K562 (cell line): ENCODE measurements around the gene SLC3A2. TPM values are rescaled to one million over a fixed set of nuclear protein-coding genes. Genes with fewer than 3 reads are reported as not detected.

Experiments used
- ATAC-seq: fragments of 200-7000 bp; cut with Tn5 transposase; 3 replicates; pipeline ENCODE4 v1.9.1; 2020; ENCODE audit warnings: moderate library complexity
- BruUV-seq: library from RNA; stranded (reverse); fragments of 400-500 nt; replicated peaks from 2 replicates; lab custom pipeline; 2021; lab: Mats Ljungman, UMichigan
- CTCF ChIA-PET: fragments of 300-600 bp; formaldehyde crosslinking; extraction: SDS; loops from one replicate; lab custom pipeline; 2021; ENCODE audit warnings: low intra/inter-chr PET ratio; lab: Yijun Ruan, JAX
- POLR2A ChIA-PET: fragments of 300-600, 350-650 bp; sonication (Branson Sonifier 250); formaldehyde crosslinking; extraction: SDS; loops from one replicate; lab custom pipeline; 2021; ENCODE audit warnings: antibody characterized with exemption, inconsistent platforms; lab: Yijun Ruan, JAX
- DNase-seq, 4 experiments: peaks; one replicate each; pipeline versions ENCODE4 v3.0.0 to v3.0.0-alpha.2; 2011 to 2018; ENCODE audit warnings: low spot score in 3 of 4, mixed read lengths in 3 of 4; ENCODE audit errors: extremely low read depth in 1 of 4
- FAIRE-seq: peaks from 2 replicates; lab custom pipeline; 2011; peaks lifted over from hg19 to GRCh38; lab: Jason Lieb, UNC
- H2AFZ ChIP-seq: 2 replicates; pipeline ENCODE4 v1.6.0; 2011; ENCODE audit warnings: low read depth, low read length, control low read depth, inconsistent platforms
- H3K27ac ChIP-seq: fragments of 200-600 bp; 3 replicates; pipeline ENCODE4 v1.8.0; 2011; ENCODE audit warnings: low read depth, mild to moderate bottlenecking, control low read depth, inconsistent platforms, low read length, moderate library complexity, mixed read lengths; ENCODE audit errors: extremely low read depth
- H3K27me3 ChIP-seq, 2 experiments: fragments of 300-600 bp in 1 of 2; 2 replicates in 1 of 2; 3 replicates in 1 of 2; pipeline versions ENCODE4 v1.6.0 to v1.8.0; 2011; ENCODE audit warnings: inconsistent platforms in 2 of 2, low read length in 2 of 2, mild to moderate bottlenecking in 1 of 2, mixed read lengths in 1 of 2, moderate library complexity in 1 of 2; ENCODE audit not compliant: control insufficient read depth in 2 of 2, insufficient read depth in 2 of 2
- H3K36me3 ChIP-seq: fragments of 300-600 bp; 3 replicates; pipeline ENCODE4 v1.8.0; 2011; ENCODE audit warnings: mild to moderate bottlenecking, low read length, inconsistent platforms; ENCODE audit not compliant: control insufficient read depth, insufficient read depth
- H3K4me1 ChIP-seq, 2 experiments: fragments of 200-600 bp in 1 of 2; replicated peaks in 1 of 2; 2 replicates in 1 of 2; 3 replicates in 1 of 2; pipeline versions ENCODE4 v1.5.1 to v1.8.0; 2011; ENCODE audit warnings: inconsistent platforms in 2 of 2, low read length in 2 of 2, mild to moderate bottlenecking in 1 of 2, mixed read lengths in 1 of 2, moderate library complexity in 1 of 2; ENCODE audit not compliant: control insufficient read depth in 2 of 2, insufficient read depth in 2 of 2
- H3K4me2 ChIP-seq: 2 replicates; pipeline ENCODE4 v1.6.1; 2011; ENCODE audit warnings: low read length, control low read depth, inconsistent platforms, mixed read lengths; ENCODE audit not compliant: insufficient read depth
- H3K4me3 ChIP-seq: fragments of 200-600 bp; sonication (generic), shearing (Covaris generic); 2 replicates; pipeline ENCODE4 v1.5.1; 2016; ENCODE audit warnings: control low read depth, inconsistent platforms
- H3K79me2 ChIP-seq: fragments of 200-600 bp; 3 replicates; pipeline ENCODE4 v1.8.0; 2011; ENCODE audit warnings: low read length, inconsistent platforms; ENCODE audit not compliant: control insufficient read depth, insufficient read depth
- H3K9ac ChIP-seq, 2 experiments: 2 replicates each; pipeline versions ENCODE4 v1.6.0 to v1.6.1; 2011; ENCODE audit warnings: low read depth in 2 of 2, low read length in 2 of 2, control low read depth in 1 of 2, inconsistent platforms in 1 of 2, mild to moderate bottlenecking in 1 of 2, mixed read lengths in 1 of 2; ENCODE audit not compliant: insufficient read depth in 1 of 2
- H3K9me1 ChIP-seq: one replicate; pipeline ENCODE4 v1.6.0; 2011; ENCODE audit warnings: inconsistent platforms, mild to moderate bottlenecking, low read length, moderate library complexity; ENCODE audit not compliant: control insufficient read depth, insufficient read depth
- H3K9me3 ChIP-seq: replicated peaks from 2 replicates; pipeline ENCODE4 v1.5.1; 2011; ENCODE audit warnings: low read depth, low read length, inconsistent platforms; ENCODE audit not compliant: control insufficient read depth, insufficient read depth
- H4K20me1 ChIP-seq: replicated peaks from 2 replicates; pipeline ENCODE4 v1.6.1; 2011; ENCODE audit warnings: low read length, inconsistent platforms, mixed read lengths; ENCODE audit not compliant: control insufficient read depth, insufficient read depth
- CBFA2T2 ChIP-seq: fragments of 450-650 bp; conservative IDR thresholded peaks from 2 replicates; pipeline ENCODE4 v1.6.1; 2017; ENCODE audit warnings: mild to moderate bottlenecking
- POLR2H ChIP-seq: IDR thresholded peaks from 2 replicates; pipeline ENCODE4 v1.6.1; 2016; ENCODE audit warnings: missing genetic modification characterization, low read depth, mild to moderate bottlenecking, control low read depth, missing compliant biosample characterization, moderate library complexity
- SMAD2 ChIP-seq: fragments of 150-350 bp; IDR thresholded peaks from 2 replicates; pipeline ENCODE4 v1.6.1; 2014; ENCODE audit warnings: low read depth, mild to moderate bottlenecking, low read length
- STAT5A ChIP-seq: IDR thresholded peaks from 2 replicates; pipeline ENCODE4 v1.6.1; 2012; ENCODE audit warnings: low read length, inconsistent platforms, borderline replicate concordance
- TEAD4 ChIP-seq, 2 experiments: sonication (generic) in 1 of 2; formaldehyde crosslinking in 1 of 2; IDR thresholded peaks; 2 replicates each; pipeline versions ENCODE4 v1.6.1 to v1.8.0; 2012 to 2022; ENCODE audit warnings: borderline replicate concordance in 1 of 2, inconsistent platforms in 1 of 2, low read length in 1 of 2, mild to moderate bottlenecking in 1 of 2, missing genetic modification reagents in 1 of 2
- ZBTB2 ChIP-seq: fragments of 450-650 bp; IDR thresholded peaks from 2 replicates; pipeline ENCODE4 v1.6.1; 2016; ENCODE audit warnings: antibody characterized with exemption
- ZBTB33 ChIP-seq: sonication (generic); formaldehyde crosslinking; IDR thresholded peaks from 2 replicates; pipeline ENCODE4 v1.8.1; 2023; ENCODE audit warnings: mild to moderate bottlenecking, missing genetic modification reagents
- ZC3H4 ChIP-seq: sonication (generic); formaldehyde crosslinking; IDR thresholded peaks from 2 replicates; pipeline ENCODE4 v1.9.0; 2021; ENCODE audit warnings: missing genetic modification reagents, borderline replicate concordance
- ZNF280A ChIP-seq: fragments of 450-650 bp; IDR thresholded peaks from 2 replicates; pipeline ENCODE4 v1.6.1; 2018; ENCODE audit warnings: mild to moderate bottlenecking, low read depth; ENCODE audit not compliant: partially characterized antibody
- ZNF696 ChIP-seq: fragments of 250-450 bp; sonication (Bioruptor Pico); conservative IDR thresholded peaks from 2 replicates; pipeline ENCODE4 v1.4.0; 2020; ENCODE audit warnings: mild to moderate bottlenecking, moderate library complexity
- WGBS: fragments of 100-300 bp; shearing (Covaris generic); methylation state at CpG from one replicate; pipeline ENCODE4 v1.1.6; 2016; ENCODE audit warnings: low coverage, mixed read lengths; ENCODE audit not compliant: insufficient coverage; ENCODE audit errors: missing lambda C conversion rate; 5-methylcytosine and 5-hydroxymethylcytosine counted together
- in situ Hi-C: fragments of 300-500 bp; cut with MboI; formaldehyde crosslinking; loops from 4 replicates; pipeline ENCODE4 v1.15.0; 2018; ENCODE audit warnings: inconsistent platforms, mixed read lengths
- intact Hi-C: fragments of 100-400 bp; cut with micrococcal nuclease; formaldehyde crosslinking; loops from 2 replicates; pipeline ENCODE4 v1.14.2; 2022
- polyA plus RNA-seq, 8 experiments: library from polyadenylated mRNA; depleted of rRNA in 4 of 8; stranded (reverse) in 5 of 8; unstranded in 3 of 8; fragments of >200 nt; fragmentation: Nextera tagmentation in 2 of 8; fragmentation: Illumina TruSeq in 1 of 8; extraction: Ambion mirVana in 2 of 8; extraction: Trizol in 1 of 8; gene quantifications; 2 replicates each; pipeline versions ENCODE4 v1.2.1 to v1.2.3, GENCODE V29; 2011 to 2014; ENCODE audit warnings: inconsistent platforms in 1 of 8, missing spikeins in 1 of 8
- total RNA-seq, 7 experiments: library from RNA; depleted of rRNA in 6 of 7; stranded (reverse); fragments of >200 nt in 6 of 7; fragmentation: Illumina TruSeq in 2 of 7; extraction: Trizol in 2 of 7; gene quantifications; 2 replicates each; pipeline versions ENCODE4 v1.2.1 to v1.2.3, GENCODE V29; 2011 to 2021; ENCODE audit warnings: low replicate concordance in 1 of 7

The SLC3A2 gene
- total and polyA plus RNA-seq, 9 of the 15 experiments (the other 6 are each of a cell fraction or from before 2014, with no cell fraction given): 20.0 to 296 (median 214) TPM

GRCh38 chr11:62895501-62895900 is 14.8 kb downstream of the SLC3A2 start:
- H3K9me3 ChIP-seq: no peaks in the 10 kb centered on the region
- intact Hi-C loops (no loop called here), in situ Hi-C loops (no loop called here)
- no peaks in the 10 kb centered on the region; the same call in 1 of the 2 replicates for H4K20me1 ChIP-seq
- no peak overlapping the region for H3K4me2 ChIP-seq
- no peak overlapping the region for H3K9ac ChIP-seq
- ATAC-seq: no peak
- ChIA-PET POLR2A (interaction anchor here (0.7 to 1.7 kb wide), 5 partner anchors 9 to 209 kb away, joined by 3 to 5 read pairs (median 3); partner anchors contain the start of gene SLC3A2), CTCF (no interaction called here)
- H2AFZ ChIP-seq: no peak overlapping the region
- FAIRE-seq: no peak
- no TSS peak for BruUV-seq
- peaks cover 7 to 20% of the 10 kb centered on the region in 2 experiments for H3K27me3 ChIP-seq
- H3K79me2 ChIP-seq: no peaks in the 10 kb centered on the region
- H3K4me1 ChIP-seq: peaks cover 13 to 20% of the 10 kb centered on the region in 2 experiments; a peak in 3 of 5 replicates
- H3K9me1 ChIP-seq: no peaks in the 10 kb centered on the region
- TF ChIP-seq ZC3H4 (CRISPR knock-in tag) (no peak), POLR2H (tag) (no peak), STAT5A (no peak)
- H3K27ac ChIP-seq: no peak overlapping the region
- WGBS: 8% methylated on average over 6 of the region's 6 CpGs
- H3K36me3 ChIP-seq: no peaks in the 10 kb centered on the region
- H3K4me3 ChIP-seq: no peak overlapping the region
- no peak for DNase-seq

- no peak for FAIRE-seq
- in situ Hi-C loops: no loop called here
- TF ChIP-seq SMAD2 (no peak), CBFA2T2 (no peak), ZBTB2 (no peak), ZBTB33 (CRISPR knock-in tag) (no peak), ZNF280A (no peak), ZNF696 (CRISPR knock-in tag) (no peak), TEAD4 (IDR thresholded peaks at IDR 0.05; ENCODE audit: low read length) (no peak), TEAD4 (CRISPR knock-in tag; IDR thresholded peaks at IDR 0.05; ENCODE audit: borderline replicate concordance) (no peak)
These were observed 15.4 kb downstream of the SLC3A2 start for GRCh38 chr11:62896049-62896448.

More at GRCh38 chr11:62896049-62896448, 15.4 kb downstream of the SLC3A2 start:
- Histone ChIP-seq H2AFZ (peak overlapping the region; percentile 19; the same call in 1 of the 2 replicates), H3K9me3 (no peaks in the 10 kb centered on the region), H3K4me2 (no peak overlapping the region), H3K27ac (no peak overlapping the region), H3K4me3 (no peak overlapping the region), H3K9me1 (no peaks in the 10 kb centered on the region), H3K27me3 (peaks cover 7 to 26% of the 10 kb centered on the region in 2 experiments), H3K36me3 (no peaks in the 10 kb centered on the region), H3K4me1 (peaks cover 11 to 16% of the 10 kb centered on the region in 2 experiments; a peak in 2 of 5 replicates), H3K9ac (no peak overlapping the region), H4K20me1 (no peaks in the 10 kb centered on the region; the same call in 1 of the 2 replicates), H3K79me2 (no peaks in the 10 kb centered on the region)
- intact Hi-C loops: no loop called here
- ChIA-PET POLR2A (interaction anchor here (0.7 to 1.2 kb wide), 2 partner anchors 16 to 209 kb away, joined by 3 read pairs; no protein-coding TSS in a partner anchor), CTCF (no interaction called here)
- no TSS peak for BruUV-seq
- ATAC-seq: no peak
- no peak for DNase-seq
- 40% methylated on average over 10 of the region's 10 CpGs for WGBS
